Sigmoid colon (tissue), 3 donors: ENCODE data around the gene CFAP69.

Source experiments
- POLR2A ChIP-seq, 2 donors: fragments of 450-650 bp; IDR thresholded peaks; one replicate each; pipeline ENCODE4 v1.6.1; 2016; ENCODE audit warnings: antibody characterized with exemption in 2 of 2, mild to moderate bottlenecking in 2 of 2, moderate library complexity in 2 of 2
- TF ChIP-seq, protein P1 (sequence below), 4 experiments: fragments of 450-650 bp in 3 of 4; fragments of 200-600 bp in 1 of 4; IDR thresholded peaks; one replicate each; pipeline ENCODE4 v1.5.1; 2016 to 2019; ENCODE audit warnings: antibody characterized with exemption in 4 of 4, mild to moderate bottlenecking in 3 of 4, moderate library complexity in 2 of 4

GRCh38 chr7:90216080-90216674 lies 28.8 kb upstream of the CFAP69 start:
- TF ChIP-seq, protein P1, sequence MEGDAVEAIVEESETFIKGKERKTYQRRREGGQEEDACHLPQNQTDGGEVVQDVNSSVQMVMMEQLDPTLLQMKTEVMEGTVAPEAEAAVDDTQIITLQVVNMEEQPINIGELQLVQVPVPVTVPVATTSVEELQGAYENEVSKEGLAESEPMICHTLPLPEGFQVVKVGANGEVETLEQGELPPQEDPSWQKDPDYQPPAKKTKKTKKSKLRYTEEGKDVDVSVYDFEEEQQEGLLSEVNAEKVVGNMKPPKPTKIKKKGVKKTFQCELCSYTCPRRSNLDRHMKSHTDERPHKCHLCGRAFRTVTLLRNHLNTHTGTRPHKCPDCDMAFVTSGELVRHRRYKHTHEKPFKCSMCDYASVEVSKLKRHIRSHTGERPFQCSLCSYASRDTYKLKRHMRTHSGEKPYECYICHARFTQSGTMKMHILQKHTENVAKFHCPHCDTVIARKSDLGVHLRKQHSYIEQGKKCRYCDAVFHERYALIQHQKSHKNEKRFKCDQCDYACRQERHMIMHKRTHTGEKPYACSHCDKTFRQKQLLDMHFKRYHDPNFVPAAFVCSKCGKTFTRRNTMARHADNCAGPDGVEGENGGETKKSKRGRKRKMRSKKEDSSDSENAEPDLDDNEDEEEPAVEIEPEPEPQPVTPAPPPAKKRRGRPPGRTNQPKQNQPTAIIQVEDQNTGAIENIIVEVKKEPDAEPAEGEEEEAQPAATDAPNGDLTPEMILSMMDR (IDR thresholded peaks at IDR 0.05) = no peak
- TF ChIP-seq POLR2A (IDR thresholded peaks at IDR 0.05) = no peak
